ENCODE measurements around the gene HADHB. TPM values are rescaled to one million over a fixed set of nuclear protein-coding genes. Genes with fewer than 3 reads are reported as not detected.
"Not testable (repeated sequence)": the region's sequence is repeated elsewhere in the genome, so short reads cannot be mapped to it uniquely, and the experiment has no call there.

Gene HADHB
- total RNA-seq, 1 donor from 2014 or later: 1,919 TPM

DNA sequence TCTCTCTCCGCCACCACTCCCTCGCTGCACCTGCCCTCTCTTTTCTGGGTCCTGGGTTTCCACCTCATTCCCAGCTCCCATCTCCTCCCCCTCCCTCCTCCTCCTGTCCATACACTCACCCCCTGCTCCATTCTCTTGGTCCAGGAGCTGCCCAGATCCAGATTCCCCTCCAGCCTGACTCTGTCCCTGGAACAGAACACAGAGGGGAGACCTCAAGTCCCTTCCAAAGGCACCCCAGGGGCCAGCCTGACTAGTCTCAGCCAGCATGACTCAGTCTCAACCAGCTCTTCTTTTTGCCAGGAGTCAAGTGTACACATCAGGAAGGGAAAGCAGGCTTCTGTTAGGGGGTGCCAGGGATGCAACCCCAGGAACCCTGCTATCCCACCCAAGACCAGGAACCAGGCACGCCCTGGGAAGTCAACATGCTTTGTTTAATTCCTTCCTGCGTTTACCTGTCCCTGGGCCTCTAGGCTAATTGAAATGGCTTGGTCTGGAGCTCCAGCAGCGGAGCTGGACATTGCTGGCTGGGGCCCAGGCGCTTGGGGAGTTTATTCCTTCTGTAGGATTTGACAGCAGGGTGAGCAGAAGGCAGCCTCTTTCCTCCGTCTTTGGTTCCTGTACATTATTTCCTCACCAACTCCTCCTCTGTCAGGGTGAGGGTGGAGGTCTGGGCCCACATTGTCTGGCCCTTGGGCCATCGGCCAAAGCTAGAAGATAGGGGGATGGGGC is 72.8 kb downstream of the HADHB start:
- intact Hi-C loops (cut with micrococcal nuclease): no loop called here
- ATAC-seq: no peak

GRCh38 chr2:26318950-26319349 is 74.2 kb downstream of the HADHB start:
- DNase-seq (no peak), ATAC-seq (no peak)
- intact Hi-C loops (cut with micrococcal nuclease): no loop called here

More for the DNA sequence above, 72.8 kb downstream of the HADHB start:
- no peak for DNase-seq

DNA sequence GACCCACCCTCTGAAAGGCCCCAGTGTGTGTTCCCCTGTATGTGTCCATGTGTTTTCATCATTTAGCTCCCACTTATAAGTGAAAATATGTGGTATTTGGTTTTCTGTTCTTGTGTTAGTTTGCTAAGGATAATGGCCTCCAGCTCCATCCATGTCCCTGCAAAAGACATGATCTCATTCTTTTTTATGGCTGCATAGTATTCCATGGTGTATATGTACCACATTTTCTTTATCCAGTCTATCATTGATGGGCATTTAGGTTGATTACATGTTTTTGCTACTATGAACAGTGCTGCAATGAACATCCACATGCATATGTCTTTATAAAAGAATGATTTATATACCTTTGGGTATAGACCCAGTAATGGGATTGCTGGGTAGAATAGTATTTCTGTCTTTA is 79.7 kb downstream of the HADHB start:
- ATAC-seq; DNase-seq; intact Hi-C loops (cut with micrococcal nuclease): not testable (repeated sequence)

DNA sequence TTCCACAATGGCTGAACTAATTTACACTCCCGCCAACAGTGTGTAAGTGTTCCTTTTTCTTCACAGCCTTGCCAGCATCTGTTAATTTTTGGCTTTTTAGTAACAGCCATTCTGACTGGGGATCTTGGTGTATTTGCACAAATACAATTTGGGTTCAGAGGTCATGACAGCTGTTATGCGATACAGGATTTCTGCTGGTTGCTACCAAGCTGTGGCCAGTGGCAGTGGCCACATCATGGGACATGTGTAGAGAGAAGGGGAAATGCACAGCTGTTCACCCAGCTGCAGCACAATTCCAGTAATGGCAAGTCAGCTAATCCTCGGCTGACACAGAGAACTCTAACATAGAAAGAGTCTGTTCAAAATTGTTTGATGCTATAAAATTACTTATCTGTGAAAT is 80.2 kb downstream of the HADHB start:
- intact Hi-C loops (cut with micrococcal nuclease): no loop called here
- ATAC-seq (no peak), DNase-seq (no peak)

DNA sequence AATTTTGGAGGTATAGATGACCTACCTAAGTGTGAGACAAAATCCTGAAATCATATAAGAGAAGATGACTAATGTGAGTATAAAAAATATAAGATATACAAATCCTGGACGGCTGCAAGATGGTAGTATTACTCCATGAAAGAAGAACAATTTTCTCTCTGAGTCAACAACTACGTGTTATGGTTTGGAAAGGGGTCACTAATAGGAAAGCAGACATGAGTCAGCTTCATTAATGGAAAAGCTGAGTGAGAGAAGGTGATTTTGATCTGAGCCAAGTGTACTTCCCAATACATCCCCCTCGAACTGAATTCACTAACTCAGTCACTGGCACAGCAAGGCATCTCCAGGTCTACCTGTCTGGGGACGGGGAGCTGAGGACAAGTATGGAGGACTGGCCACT is 81.1 kb downstream of the HADHB start:
- intact Hi-C loops (cut with micrococcal nuclease): no loop called here
- DNase-seq (no peak), ATAC-seq (no peak)

GRCh38 chr2:26326514-26326913 is 81.8 kb downstream of the HADHB start:
- DNase-seq (no peak), ATAC-seq (no peak)
- intact Hi-C loops (cut with micrococcal nuclease): no loop called here

- intact Hi-C loops (cut with micrococcal nuclease): no loop called here
- DNase-seq (no peak), ATAC-seq (no peak)
Observed at GRCh38 chr2:26327291-26328272, 82.8 kb downstream of the HADHB start.

GRCh38 chr2:26329083-26329482 is 84.3 kb downstream of the HADHB start:
- DNase-seq; ATAC-seq; intact Hi-C loops (cut with micrococcal nuclease): not testable (repeated sequence)

GRCh38 chr2:26330114-26330549 is 85.4 kb downstream of the HADHB start:
- DNase-seq: peak; percentile 92
- intact Hi-C loops (cut with micrococcal nuclease): no loop called here
- peak; percentile 93 for ATAC-seq

DNA sequence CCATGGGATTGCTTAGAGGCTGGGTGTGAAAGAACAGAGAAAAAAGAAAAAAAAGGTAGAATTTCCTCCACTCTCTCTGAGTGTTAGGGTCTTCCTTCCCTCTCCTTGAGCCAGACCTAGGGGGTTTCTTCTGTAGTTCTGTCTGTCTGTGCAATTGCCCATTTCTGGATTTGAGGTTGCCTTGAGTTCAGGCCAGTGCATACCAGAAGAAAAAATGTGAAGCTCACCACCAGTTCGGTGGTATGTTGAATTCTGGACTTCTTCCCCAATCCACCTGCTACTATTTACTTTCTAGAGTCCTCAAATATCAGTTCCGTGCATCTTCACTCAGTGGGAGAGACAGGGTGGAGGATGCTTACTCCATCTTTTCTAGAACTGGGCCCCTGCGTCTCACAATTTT is 85.9 kb downstream of the HADHB start:
- intact Hi-C loops (cut with micrococcal nuclease): no loop called here
- ATAC-seq (no peak), DNase-seq (no peak)

GRCh38 chr2:26331321-26331720 is 86.6 kb downstream of the HADHB start:
- ATAC-seq; intact Hi-C loops (cut with micrococcal nuclease); DNase-seq: not testable (repeated sequence)

DNA sequence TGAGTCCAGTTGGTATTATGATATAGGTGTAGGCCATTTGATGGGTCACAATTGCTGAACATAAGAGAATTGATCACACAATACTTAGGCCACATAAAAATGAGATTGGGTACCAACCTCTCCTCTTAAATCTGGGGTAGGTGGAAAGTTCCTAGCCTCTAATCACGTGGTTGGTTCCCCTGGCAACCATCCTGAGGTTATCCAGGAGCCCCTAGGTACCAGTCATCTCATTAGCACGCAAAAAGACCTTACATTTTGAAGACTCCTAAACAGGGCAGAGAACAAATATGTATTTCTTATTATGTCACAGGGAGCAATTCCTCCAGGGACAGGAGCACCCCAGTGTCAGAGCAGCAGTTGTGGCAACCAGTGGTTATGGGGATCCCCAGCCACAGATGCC is 88.6 kb downstream of the HADHB start:
- intact Hi-C loops (cut with micrococcal nuclease): no loop called here
- DNase-seq (no peak), ATAC-seq (no peak)

- intact Hi-C loops (cut with micrococcal nuclease): no loop called here
- ATAC-seq (no peak), DNase-seq (no peak)
Observed at GRCh38 chr2:26335231-26335630, 90.5 kb downstream of the HADHB start.

DNA sequence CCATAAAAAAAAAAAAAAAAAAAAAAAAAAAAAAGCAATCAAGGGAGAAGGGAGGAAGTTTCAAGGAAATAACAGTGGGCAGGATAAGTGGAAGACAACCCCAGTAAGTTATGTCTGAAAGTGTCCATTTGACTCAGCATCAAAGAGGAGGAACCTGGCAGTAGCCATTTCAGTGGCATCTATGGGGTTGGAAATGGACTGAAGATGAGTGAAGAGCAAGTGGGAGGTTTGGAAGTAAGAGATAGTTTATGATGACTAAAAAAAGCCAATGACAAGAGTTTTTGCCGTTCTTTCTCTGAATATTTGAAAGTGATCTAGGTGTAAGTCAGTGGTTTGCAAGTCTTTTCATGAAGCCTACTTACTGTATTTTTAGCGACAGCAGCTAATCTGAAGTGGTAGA is 92.0 kb downstream of the HADHB start:
- DNase-seq (no peak), ATAC-seq (no peak)
- intact Hi-C loops (cut with micrococcal nuclease): no loop called here

- DNase-seq (no peak), ATAC-seq (no peak)
- intact Hi-C loops (cut with micrococcal nuclease): no loop called here
Observed at GRCh38 chr2:26337298-26337697, 92.6 kb downstream of the HADHB start.

Other genes starting within 250 kb of the HADHB start
- gene RAB10, start 210.9 kb upstream of the HADHB start, total RNA-seq: 101 TPM
- 3.6 TPM for gene GAREM2, start 71.9 kb upstream of the HADHB start, total RNA-seq
- 800 TPM for gene HADHA, start 307 bp upstream of the HADHB start, total RNA-seq
- gene SELENOI, start 101.2 kb downstream of the HADHB start, total RNA-seq: 14.5 TPM
- not detected for gene ADGRF3, start 101.8 kb downstream of the HADHB start, total RNA-seq
- gene DRC1, start 157.0 kb downstream of the HADHB start, total RNA-seq: not detected
- gene OTOF, start 233.2 kb downstream of the HADHB start, total RNA-seq: not detected

All from left ventricle myocardium superior (tissue), 1 donor.